HG02759 (cell line): Measurements from ENCODE around the gene XPO6.

Source experiments
- ATAC-seq: cut with Tn5 transposase; IDR thresholded peaks from one replicate; pipeline ENCODE4 v1.9.1; 2021; ENCODE audit warnings: mild to moderate bottlenecking, moderate library complexity; ENCODE audit not compliant: unreplicated experiment

Gene XPO6

DNA sequence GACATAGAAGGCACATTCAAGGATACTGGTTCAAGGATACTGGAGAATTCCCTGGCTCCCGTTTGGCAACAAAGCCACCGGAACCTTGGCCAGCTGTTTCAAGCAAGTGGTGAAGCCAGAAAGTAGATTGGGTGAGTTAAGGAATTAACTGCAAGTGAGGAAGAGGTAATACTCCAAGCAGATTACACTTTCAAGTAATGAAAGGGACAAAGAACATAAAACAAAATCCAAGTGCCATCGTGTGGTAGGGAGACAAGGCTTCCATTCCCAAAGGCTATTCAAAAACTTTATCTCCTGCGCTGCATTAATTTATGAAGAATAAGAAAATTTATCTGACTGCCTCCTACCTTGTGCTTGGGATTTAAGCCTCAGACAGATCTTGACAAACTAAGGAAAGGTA lies 27.8 kb downstream of the XPO6 start:
- no peak for ATAC-seq

DNA sequence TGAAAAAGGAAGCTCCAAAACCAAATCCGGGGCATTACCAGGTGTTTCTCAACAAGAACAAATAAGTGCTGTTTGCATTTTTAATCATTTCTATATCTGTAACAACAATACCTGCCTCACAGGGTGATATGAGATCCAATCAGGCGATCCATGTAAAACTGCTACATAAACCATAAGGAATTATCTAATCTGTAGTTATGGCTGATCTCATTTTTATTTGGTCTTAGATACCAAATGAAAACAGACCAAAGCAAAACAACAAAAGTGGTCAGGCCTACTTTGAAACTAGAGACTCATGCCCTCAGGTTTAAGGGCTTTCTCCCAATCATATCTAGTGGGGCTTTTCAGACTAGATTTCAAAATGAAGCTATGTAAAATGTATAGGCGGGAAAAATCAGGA lies 28.3 kb downstream of the XPO6 start:
- ATAC-seq, result no peak

DNA sequence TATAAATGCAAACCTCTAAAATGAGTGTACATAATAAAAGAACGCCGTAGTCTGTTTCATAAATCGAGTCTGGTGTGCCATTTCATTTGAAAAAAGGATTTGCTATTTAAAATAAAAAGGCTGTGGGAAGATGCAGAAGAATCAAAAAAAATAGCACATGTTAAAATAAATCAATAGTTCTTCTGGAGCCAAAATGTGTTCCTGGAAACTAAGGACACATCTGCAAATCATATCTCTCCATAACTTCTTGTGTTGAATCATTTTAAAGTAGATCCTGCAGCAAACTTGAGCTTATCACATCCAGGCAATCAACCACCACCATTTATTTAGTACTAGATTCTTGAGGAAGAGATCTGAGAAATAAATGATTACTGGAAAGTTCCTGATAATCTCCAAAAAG lies 29.0 kb downstream of the XPO6 start:
- no peak for ATAC-seq

DNA sequence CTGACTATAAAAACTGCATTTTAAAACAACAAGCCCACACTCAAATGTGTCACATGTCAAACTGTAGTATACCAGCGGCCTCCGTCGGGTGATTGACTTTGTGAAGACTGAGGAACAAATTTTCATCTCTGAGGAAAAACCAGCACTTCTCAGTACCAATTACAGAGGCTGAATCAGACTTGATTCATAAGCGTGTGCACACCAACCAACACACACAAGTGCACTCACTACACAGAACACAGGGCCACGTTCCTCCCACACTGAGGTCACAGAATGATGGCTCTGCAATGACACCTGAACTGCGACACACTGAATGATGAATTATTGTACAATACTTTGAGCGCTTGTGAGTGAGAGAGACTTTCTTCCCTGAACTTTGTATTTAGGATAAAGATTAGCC lies 29.6 kb downstream of the XPO6 start:
- no peak for ATAC-seq

DNA sequence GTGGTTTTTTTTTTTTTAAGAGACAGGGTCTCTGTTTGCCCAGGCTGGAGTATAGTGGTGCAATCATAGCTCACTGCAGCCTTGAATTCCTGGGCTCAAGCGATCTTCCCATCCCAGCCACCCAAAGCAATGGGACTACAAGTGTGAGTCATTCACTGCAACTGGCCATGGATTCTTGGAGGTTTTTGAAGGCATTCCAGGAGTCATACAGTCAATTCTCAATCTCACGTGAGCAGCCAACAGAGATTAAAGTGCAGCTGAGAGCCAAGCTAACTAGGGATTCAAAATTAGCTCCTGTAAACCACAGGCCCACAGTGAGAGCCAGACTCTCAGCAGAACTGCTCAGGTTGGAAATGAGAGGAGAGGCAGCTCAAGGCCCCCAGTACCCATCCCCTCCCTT lies 30.2 kb downstream of the XPO6 start:
- ATAC-seq, result no peak

DNA sequence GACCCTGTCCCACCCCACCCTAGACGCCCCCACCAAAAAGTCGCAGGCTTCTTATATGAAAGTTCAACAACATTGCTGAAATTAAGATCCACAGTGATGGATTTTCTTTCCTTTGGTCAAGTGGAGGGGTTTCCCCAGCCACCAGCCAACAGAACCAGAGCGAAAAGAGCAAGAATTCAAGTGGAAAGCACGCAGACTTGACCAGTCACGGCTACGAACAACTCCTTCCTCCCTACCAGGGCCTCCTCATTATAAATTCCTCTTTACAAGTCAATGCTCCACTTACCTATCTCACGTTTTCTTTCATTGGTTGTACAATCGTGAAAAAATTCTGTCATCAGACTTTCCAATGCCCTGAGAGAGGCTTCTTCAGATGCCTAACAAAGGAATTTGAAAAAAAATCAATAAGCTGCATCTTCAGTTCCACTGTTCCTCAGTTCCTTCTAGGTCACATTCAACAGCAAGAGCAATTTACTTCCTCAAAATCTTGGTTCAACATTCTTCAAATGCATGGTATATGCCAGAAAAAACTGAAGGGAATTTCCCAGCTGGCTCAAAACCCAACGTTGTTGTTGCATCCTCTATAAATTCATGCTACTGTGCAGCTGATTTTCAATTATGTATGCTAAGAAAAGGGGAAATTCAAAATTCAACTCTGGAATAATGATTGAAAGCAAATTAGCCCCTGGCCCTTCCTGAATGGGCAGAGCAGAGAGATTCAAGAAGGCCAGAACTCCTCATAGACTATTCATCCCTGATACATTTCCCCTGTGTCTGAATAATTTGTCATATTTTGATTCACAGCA lies 30.9 kb downstream of the XPO6 start:
- no peak for ATAC-seq

DNA sequence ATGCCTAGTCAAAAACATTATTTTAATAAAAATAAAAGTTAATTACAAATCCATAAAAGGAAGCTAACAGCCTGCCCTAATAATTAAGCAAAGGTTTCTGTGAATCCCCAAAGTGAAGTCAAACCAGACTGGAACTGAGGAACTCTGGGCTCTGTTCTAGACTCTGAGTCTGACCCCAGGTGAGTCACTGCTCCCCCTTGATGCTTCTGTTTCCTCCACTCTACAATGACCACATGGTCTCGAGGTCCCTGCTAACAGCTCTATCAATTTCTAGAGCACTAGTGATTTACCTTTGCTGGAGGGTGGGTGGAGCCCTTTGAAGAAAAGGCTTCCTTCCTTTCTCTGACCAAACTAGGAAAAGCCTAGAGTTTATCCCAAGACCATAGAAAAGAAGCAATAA lies 32.4 kb downstream of the XPO6 start:
- ATAC-seq, result no peak

DNA sequence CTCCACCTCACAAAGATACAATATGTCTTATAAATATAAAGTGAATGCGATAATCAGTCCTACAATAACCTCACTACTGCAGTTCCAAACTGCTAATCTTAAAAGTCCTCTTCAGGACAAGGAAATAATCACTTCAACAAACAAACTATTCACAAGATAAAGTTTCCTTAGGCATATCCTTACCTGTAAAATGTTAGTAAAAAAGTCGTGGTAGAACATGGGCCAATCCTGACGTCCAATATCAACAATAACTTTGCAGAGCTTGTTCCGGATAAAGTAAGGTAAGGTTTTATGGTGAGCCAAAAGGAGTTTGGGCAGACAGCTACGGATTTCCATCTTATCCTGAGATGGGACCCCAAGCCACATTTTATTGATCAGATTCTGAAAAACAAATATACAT lies 36.0 kb downstream of the XPO6 start:
- ATAC-seq, result no peak

DNA sequence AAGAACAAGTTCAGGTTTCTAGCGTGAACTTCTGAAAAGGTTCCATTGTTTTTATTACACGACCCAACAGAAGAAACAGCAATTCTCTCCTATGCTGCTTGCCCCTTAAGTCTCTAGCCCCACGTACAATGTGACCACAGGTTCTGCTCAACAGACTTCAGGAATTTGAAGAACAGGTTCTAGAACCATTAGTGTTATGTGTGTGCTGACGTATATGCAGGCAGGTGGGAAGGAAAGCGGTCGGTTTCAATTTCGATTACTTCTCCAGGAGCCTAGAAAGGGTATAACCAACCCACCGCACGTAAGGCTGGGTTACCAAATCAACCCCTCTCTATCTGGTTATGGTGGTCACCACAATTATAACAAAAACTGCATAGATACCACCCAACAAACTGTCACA lies 39.4 kb downstream of the XPO6 start:
- ATAC-seq, result no peak

DNA sequence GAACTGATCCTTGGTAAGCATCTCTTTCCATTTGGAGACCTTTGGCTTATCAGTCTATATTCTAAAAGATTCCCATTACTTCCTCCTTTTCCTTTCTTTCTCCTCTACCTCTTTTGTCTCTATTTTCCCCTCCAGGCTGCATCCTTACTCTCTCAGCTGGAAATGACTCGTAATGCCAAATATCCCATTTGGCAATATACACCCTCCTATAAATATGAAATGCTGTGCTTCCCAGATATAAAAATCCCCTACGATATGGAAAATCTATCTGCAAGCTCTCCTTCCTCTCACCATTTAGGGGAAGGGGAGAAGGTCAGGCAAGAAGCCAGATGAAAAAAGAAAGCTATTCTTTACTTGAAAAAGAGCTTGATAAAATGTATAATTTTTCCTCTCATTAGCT lies 39.9 kb downstream of the XPO6 start:
- ATAC-seq, result no peak

DNA sequence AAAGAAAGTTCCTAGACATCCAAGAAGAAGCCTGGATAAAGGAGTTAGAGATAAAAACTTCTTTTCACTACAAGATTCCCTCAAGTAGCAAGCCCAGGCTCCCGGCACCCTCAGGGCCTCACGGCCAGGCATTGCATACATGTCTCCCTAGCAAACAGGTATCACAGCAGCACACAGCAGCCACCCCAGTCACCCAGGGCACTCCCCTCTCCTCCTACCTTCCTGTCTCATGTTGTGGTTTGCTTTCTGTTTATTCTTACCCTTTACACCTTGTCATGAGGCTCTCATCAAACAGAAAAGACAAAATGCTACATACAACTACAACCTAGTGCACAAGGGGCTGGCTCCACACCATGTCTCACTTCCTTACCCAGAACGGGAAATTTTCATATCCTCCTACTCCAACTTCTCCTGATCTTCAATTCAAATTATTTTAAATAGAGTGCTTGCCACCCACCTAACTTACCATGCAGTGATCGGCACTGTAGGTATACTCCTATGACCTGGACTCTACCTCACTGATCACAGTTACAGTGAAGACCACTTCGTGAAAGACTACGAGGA lies 42.7 kb downstream of the XPO6 start:
- no peak for ATAC-seq

DNA sequence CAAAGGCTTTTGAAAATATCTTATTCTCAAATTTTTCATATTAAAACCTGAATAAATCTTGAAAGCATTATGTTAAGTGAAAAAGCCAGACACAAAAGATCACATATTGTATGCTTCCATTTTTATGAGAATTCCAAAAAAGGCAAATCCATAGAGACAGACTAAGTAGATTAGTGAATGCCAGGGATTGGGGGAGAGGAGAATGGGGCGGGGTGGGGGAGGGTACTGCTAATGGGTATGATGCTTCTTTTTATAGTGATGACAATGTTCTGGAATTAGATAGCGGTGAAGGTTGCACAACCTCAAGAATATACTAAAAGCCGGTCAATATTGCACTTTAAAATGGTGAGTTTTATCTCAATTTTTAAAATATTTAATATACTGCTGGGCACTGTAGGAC lies 44.0 kb downstream of the XPO6 start:
- no peak for ATAC-seq

DNA sequence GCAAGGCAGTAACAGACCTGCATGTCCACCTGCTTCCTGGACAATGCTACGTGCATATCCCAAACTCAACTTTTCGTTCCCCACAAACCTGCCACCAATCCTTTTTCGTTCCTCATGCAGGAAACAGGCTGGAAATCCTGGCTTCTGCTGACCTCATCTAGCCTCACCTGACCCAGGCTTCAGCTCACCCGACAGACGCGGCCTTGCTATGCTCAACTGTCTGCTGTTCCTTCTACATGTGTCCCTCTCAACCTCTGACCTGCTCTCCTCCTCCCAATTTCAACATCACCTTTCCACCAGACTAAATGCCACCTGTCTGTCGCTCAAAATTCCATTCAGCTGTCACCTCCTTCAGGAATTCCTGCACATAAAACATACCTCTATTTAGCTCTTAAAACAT lies 44.5 kb downstream of the XPO6 start:
- ATAC-seq, result no peak

DNA sequence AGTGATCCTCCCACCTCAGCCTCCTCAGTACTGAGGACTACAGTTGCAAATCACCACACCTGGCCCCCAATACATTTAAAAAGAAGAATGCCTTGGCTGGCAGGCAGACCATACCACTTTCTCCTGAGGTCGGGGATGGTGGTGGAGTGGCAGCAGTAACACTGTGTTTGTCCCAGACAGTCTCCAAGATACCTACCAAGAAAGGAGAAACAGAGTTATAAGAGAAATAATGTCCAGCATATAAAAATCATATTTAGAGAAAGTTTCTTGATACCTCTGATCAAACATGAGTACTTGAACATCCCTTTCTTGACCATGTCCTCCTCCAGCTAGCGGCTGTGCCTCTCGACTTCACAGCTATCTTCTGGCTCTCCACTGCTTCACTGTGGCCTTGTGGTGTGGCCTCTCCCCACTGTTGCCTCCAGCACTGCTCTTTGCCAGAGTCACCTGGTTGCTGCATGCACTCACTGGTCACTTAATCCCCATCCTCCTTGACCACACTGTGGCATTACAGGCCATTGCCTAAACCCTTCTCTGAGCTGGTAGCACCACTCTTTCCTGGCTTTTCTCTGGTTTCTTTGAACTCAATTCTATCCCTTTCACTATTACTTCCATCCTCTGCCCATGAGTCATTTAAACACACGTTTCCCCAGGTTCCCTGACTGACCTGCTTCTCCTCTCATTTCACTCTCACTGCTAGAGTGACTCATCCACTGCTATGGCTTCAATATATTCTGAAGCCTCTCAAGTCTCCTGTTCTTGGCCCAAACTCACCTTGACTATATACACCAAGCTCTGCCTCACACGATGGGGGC lies 45.2 kb downstream of the XPO6 start:
- ATAC-seq, result no peak

DNA sequence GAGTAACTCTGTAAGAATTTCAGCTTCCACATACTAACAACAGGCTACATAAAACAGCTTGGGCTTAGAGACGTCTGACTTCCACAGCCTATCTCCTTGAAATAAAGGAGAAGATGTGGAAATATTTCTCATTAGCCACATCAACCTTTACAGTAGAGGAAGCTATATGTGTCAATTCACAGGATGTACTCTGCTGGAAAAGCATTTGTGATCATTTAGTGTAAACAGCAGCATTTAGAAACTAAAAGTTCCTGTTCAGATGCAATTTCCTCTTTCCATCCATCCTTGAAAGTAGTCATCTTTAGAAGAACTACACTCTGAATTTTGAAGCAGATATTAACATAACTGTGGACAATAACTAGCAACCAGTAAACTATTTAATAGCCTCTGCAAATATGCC lies 46.2 kb downstream of the XPO6 start:
- ATAC-seq, result no peak

DNA sequence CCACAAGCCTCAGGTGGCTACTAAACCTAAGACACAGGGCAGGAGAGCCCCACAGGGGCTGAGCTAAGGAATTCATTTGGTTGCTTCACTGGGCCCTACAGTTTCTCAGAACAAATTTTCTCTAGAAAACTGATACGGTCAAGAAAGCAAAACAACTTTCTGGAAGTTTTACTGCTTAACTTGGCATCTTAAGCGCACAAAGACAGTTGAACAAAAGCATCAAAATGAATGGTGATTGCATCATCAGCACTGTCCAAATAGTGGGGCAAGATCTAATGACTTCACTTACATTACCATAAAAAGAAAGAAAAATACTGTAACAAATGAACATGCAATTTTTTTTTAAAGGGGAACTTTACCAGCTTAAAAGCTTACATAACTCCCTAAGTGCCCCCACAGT lies 47.6 kb downstream of the XPO6 start:
- ATAC-seq, result no peak

DNA sequence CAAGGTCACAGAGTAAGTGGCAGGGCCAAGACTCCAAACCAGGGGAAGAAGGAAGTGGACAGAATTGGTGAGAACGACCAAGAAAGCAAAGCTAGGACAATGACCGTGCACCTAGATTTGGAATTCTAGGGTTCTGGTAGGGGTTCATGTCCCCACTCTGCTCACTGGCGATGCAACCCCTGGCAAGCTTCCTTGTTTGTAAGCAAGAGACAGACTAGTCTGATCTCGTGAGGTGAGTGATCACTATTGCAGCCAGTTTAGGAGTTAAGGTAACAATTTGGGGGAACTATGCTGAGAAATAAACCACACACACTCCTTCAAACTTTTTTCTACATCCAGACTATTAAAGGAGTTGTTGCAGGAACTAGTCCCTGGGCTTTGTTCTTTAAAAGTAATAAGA lies 48.1 kb downstream of the XPO6 start:
- no peak for ATAC-seq

DNA sequence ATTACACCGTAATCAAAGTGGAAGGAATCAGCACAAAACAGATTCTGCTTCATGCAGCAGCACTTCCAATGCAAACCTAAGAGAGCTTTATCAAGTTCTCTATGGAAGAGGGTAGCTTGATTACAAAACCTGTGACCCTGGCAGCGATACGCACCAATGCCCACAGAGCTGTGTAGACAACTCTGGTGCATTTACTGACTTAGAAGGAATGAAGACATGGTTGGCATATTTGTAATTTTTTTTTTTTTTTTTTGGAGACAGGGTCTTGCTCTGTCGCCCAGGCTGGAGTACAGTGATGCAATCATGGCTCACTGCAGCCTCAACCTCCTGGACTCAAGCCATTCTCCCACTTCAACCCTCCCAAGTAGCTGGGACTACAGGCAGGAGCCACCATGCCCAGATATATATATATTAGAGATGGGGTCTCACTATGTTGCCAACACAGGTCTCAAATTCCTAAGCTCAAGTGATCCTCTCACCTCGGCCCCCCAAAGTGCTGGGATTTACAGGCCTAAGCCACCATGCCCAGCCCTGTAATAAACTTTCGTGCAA lies 49.4 kb downstream of the XPO6 start:
- ATAC-seq, result no peak

DNA sequence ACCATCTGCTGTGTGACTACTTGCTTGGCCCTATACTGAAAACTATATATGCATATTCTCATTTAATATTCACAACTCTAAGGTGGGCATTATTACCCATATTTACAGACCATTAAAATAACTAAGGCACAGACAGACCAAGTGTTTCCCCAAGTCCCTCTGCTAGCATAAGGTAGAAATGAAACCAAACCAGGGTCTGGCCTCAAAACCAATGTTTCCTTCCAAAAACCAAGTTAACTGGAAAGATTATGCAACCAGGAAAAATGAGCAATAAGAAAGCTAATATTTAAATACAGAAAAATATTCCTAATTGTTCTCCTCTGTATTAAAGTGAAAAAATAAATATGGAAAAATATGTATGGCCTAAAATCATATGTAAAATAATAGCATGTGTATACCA lies 50.1 kb downstream of the XPO6 start:
- no peak for ATAC-seq

DNA sequence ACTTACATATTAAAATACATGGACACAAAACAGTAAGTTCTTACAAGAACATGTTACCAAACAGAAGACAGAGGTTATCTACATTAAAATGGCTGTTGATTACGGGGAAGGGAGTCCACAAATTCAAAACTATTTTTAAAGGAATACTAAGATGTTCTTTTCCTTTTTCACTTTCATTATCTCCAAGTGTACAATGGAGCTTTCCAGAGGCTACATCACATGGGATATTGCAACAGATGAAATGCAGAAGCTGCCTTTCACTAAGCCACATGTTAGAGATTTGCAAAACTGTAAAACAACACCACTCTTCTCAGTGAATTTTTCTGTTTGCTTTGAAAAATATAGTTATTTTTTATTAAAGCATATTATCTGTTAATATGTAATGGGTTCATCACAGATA lies 53.6 kb downstream of the XPO6 start:
- no peak for ATAC-seq

DNA sequence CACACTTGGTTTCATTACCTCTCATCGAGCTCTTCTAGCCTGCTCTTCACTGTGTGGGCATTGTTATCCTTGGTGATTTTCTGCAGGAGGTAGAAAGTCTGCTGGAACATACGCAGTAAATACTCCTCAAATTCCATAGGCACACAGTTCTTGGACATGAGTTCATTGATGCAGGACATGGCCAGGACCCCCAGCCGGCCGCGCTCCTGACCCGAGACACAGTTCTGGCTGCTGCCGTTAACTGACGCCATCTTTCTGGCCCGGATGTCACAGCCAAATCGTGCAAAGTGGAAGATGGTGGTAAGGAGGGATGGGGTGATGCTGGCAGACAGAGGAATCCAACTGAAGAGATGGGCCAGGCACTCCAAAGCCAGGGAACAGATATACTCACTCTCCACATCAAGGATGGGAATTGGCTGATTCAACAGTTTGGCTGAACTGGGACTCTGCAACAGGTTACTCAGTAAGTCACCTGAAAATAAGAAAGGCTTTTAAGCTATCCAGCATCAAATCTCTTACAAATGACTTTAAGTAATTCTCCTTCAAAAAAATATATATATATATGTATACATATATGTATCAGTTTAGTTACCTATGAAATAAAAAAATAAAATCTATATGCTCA lies 55.6 kb downstream of the XPO6 start:
- no peak for ATAC-seq
